ENCODE data around the gene KLRK1. TPM values are rescaled to one million over a fixed set of nuclear protein-coding genes. Genes with fewer than 3 reads are reported as not detected.
"Not testable (repeated sequence)": the region's sequence is repeated elsewhere in the genome, so short reads cannot be mapped to it uniquely, and the experiment has no call there.

The KLRK1 gene
- total RNA-seq, 1 experiment from 2014 or later: not detected

DNA sequence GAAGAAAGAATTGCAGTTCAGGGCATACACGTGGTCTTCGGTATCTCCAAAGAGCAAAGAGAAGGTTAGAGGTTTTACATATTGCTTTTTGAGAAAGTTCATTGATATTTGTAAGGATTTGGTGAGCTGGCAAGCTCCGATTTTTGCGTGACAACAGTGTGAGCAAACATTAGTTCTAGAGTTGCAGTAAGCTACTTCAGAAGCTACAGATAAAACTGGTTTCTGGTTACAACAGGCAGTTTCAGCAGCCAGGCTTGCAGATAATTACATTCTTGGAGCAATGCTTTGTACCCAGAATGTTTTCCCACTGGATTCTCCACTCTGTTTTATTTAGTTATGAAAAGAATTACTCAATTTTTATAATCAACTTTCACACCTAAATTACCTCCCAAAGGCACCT, 28.2 kb downstream of the KLRK1 start:
- Histone ChIP-seq H3K9me3 (replicated peaks) (no peaks in the 10 kb centered on the region), H3K36me3 (no peaks in the 10 kb centered on the region), H3K27ac (no peak overlapping the region), H3K4me3 (no peak overlapping the region), H3K4me1 (peaks cover 6% of the 10 kb centered on the region; the same call in 1 of the 2 replicates), H3K27me3 (no peaks in the 10 kb centered on the region)
- no peak for DNase-seq

- H3K27me3 ChIP-seq: no peaks in the 10 kb centered on the region
- H3K4me3 ChIP-seq: no peak overlapping the region
- no peaks in the 10 kb centered on the region for H3K9me3 ChIP-seq (replicated peaks)
- H3K36me3 ChIP-seq: no peaks in the 10 kb centered on the region
- H3K27ac ChIP-seq: no peak overlapping the region
- peaks cover 6% of the 10 kb centered on the region; the same call in 1 of the 2 replicates for H3K4me1 ChIP-seq
- no peak for DNase-seq
Observed at GRCh38 chr12:10361084-10361483, 28.8 kb downstream of the KLRK1 start.

DNA sequence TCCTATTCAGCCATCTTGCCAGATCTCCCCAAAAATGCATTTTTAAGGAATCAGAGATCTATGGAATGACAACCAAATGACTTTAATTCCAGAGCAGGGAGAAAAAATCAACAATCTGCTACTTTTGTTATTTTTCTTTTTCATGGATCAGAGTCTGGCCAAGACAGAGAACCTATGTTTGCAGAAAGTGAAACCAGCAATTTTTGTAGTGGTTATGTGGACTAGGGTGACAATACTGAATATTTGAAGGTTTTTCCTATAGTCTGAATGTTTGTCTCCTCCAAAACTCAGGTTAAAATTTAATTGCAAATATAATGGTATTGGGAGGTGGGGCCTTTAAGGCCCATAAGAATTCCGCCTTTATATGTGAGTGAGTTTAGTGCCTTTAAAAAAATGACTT, 30.9 kb downstream of the KLRK1 start:
- DNase-seq: no peak
- Histone ChIP-seq H3K27ac (no peak overlapping the region), H3K4me1 (peaks cover 3% of the 10 kb centered on the region; the same call in 1 of the 2 replicates), H3K27me3 (no peaks in the 10 kb centered on the region), H3K9me3 (replicated peaks) (no peaks in the 10 kb centered on the region), H3K4me3 (no peak overlapping the region), H3K36me3 (no peaks in the 10 kb centered on the region)

DNA sequence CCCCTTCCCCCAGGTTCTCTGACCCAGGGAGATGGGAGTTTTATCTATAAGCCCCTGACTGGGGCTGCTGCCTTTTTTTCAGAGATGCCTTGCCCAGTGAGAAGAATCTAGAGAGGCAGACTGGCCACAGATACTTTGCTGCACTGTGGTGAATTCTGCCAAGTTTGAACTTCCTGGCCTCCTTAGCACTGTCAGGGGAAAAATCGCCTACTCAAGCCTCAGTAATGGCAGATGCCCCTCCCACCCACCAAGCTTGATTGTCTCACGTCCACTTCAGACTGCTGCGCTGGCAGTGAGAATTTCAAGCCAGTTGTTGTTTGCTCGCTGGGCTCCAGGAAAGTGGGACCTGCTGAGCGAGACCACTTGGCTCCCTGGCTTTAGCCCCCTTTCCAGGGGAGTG, 31.7 kb downstream of the KLRK1 start:
- DNase-seq: no peak
- H3K27me3 ChIP-seq: no peaks in the 10 kb centered on the region
- no peaks in the 10 kb centered on the region for H3K36me3 ChIP-seq
- no peaks in the 10 kb centered on the region for H3K4me1 ChIP-seq
- H3K4me3 ChIP-seq: no peak overlapping the region
- H3K27ac ChIP-seq: no peak overlapping the region
- no peaks in the 10 kb centered on the region for H3K9me3 ChIP-seq (replicated peaks)

DNA sequence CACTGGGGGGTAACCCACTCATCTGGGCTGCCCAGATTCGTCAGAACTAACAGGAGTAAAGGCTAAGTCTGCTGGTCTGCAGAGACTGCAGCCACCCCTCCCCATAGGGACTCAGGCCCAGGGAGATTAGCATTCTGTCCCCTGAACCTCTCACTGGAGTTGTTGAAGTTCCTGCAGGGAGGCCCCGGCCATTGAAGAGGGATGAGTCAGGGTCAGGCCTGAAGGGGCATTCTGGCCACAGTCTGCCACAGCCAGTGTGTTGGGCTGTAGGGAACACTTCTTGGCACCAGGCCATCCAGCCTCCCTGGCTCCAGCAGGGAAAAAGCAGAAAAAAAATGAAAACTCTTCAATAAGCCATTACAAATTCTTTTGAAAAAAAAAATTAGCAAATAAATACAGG, 35.3 kb downstream of the KLRK1 start:
- DNase-seq: peak; percentile 28 to 34
- no peak overlapping the region for H3K27ac ChIP-seq
- H3K27me3 ChIP-seq: no peaks in the 10 kb centered on the region
- H3K4me3 ChIP-seq: no peak overlapping the region
- H3K4me1 ChIP-seq: no peaks in the 10 kb centered on the region
- H3K9me3 ChIP-seq (replicated peaks): no peaks in the 10 kb centered on the region
- H3K36me3 ChIP-seq: no peaks in the 10 kb centered on the region

DNA sequence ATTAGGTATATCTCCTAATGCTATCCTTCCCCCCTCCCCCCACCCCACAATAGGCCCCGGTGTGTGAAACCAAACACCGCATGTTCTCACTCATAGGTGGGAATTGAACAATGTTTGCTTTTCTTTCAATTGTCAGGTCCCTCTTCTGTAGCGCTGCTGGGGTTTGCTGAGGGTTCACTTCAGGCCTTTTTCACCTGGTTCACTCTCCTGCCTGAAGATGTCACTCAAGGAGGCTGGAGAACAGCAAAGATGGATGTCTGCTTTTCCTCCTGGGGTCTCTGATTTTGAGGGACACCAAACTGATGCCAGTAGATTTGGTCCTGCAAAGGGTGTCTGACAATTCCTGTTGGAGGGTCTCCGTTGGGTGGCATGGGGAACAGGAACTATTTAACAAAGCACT, 35.8 kb downstream of the KLRK1 start:
- no peaks in the 10 kb centered on the region for H3K27me3 ChIP-seq
- no peaks in the 10 kb centered on the region for H3K4me1 ChIP-seq
- H3K9me3 ChIP-seq (replicated peaks): no peaks in the 10 kb centered on the region

DNA sequence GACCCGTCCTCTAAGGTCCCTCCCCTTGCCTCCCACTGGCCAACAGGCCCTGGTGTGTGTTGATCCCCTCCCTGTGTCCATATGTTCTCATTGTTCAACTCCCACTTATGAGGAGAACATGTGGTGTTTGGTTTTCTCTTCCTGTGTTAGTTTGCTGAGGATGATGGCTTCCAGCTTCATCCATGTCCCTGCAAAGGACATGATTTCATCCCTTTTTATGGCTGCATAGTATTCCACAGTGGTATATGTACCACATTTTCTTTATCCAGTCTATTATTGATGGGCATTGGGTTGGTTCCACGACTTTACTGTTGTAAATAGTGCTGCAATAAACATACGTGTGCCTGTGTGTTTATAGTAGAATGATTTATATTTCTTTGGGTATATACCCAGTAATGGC, 38.4 kb downstream of the KLRK1 start:
- not testable (repeated sequence) for H3K27me3 ChIP-seq; H3K36me3 ChIP-seq; H3K9me3 ChIP-seq (replicated peaks); DNase-seq; H3K4me1 ChIP-seq; H3K4me3 ChIP-seq; H3K27ac ChIP-seq

More for the DNA sequence above, 35.8 kb downstream of the KLRK1 start:
- no peak for DNase-seq
- Histone ChIP-seq H3K27ac (no peak overlapping the region), H3K4me3 (no peak overlapping the region), H3K36me3 (no peaks in the 10 kb centered on the region)

DNA sequence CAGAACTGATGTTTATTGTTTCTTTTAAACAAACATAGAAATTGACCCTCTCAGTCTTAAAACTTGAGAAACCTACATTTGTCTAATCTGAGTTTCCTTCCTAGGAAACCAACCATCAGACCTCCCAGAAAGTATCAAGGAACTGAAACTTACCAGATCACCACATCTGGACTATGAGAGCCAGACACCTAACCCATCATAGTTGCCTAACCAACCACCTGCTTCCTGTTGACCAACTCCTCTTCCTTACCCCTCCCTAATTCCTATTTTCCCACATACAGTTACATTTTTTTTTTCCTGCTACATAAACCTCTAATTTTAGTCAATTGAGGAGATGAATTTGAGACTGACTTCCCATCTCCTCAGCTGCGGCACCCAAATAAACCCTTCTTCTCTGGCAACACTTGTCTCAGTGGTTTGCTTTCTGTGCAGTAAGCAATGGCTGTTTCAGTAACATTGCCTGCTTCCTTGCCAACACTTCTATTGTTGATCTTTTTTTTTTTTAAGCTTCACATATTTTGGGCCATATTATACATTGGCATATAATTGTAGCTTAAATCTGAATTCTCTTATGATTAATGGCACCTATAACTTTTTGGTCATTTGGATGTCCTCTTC, 47.8 kb downstream of the KLRK1 start:
- Histone ChIP-seq H3K27me3 (no peaks in the 10 kb centered on the region), H3K27ac (no peak overlapping the region), H3K36me3 (no peaks in the 10 kb centered on the region), H3K9me3 (replicated peaks) (no peaks in the 10 kb centered on the region), H3K4me1 (no peaks in the 10 kb centered on the region; the same call in 1 of the 2 replicates), H3K4me3 (no peak overlapping the region)
- DNase-seq: no peak

DNA sequence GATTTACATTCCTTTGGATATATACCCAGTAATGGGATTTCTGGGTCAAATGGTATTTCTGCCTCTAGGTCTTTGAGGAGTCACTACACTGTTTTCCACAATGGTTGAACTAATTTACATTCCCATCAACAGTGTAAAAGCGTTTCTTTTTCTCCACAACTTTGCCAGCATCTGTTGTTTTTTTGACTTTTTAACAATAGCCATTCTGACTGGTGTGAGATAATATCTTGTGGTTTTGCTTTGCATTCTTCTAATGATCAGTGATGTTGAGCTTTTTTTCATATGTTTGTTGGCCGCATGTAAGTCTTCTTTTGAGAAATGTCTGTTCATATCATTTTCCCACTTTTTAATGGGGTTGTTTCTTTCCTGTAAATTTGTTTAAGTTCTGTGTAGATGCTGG, 48.9 kb downstream of the KLRK1 start:
- DNase-seq; H3K9me3 ChIP-seq (replicated peaks); H3K27ac ChIP-seq; H3K27me3 ChIP-seq; H3K4me3 ChIP-seq; H3K36me3 ChIP-seq; H3K4me1 ChIP-seq: not testable (repeated sequence)

DNA sequence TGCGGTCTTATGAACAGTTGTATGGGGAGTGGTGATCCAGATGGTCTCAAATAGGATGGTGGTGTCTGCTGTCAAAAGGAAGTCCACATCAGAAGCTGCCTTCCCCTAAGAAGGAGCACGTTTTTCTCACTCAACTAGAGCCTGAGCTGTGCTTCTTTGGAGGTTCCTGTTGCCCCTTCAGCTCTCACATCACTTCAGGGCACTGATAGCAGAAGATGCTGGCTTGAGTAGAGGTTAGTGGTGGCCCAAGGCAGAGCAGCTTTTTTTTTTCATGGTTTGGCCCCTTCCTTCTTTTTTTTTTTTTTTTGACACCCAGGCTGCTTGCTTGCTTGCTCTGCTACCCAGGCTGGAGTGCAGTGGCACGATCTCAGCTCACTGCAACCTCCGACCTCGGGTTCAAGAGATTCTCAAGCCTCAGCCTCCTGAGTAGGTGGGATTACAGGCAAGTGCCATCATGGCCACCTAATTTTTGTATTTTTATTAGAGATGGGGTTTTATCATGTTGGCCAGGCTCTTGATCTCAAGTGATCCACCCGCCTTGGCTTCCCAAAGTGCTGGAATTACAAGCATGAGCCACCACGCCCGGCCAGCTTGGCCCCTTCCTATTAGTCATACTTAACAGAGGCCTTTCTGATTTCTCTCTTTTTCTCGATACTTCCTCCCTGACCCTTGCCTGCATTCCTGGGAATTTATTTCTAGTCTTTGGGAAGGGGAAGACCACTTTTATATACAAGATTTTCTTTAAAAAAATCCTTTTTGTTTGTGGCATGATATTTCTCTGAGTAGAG, 50.6 kb downstream of the KLRK1 start:
- Histone ChIP-seq H3K27ac (no peak overlapping the region), H3K4me1 (no peaks in the 10 kb centered on the region; the same call in 1 of the 2 replicates), H3K27me3 (no peaks in the 10 kb centered on the region), H3K36me3 (no peaks in the 10 kb centered on the region), H3K4me3 (no peak overlapping the region), H3K9me3 (replicated peaks) (no peaks in the 10 kb centered on the region)
- no peak for DNase-seq

DNA sequence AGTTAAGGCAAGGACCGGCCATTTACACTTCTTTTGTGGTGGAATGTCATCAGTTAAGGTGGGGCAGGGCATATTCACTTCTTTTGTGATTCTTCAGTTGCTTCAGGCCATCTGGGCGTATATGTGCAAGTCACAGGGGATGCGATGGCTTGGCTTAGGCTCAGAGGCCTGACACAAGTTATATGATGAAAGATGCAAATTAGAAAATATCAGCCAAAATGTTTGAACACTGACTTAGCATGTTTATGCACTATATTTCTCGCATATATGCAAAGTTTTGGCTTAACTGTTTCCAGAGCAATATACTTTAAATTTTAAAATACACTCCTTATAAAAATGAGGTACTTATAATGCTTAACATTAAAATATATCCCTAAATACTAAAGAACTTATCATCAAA, 51.4 kb downstream of the KLRK1 start:
- not testable (repeated sequence) for H3K27ac ChIP-seq; H3K4me3 ChIP-seq; H3K9me3 ChIP-seq (replicated peaks); H3K36me3 ChIP-seq; H3K27me3 ChIP-seq; DNase-seq; H3K4me1 ChIP-seq

DNA sequence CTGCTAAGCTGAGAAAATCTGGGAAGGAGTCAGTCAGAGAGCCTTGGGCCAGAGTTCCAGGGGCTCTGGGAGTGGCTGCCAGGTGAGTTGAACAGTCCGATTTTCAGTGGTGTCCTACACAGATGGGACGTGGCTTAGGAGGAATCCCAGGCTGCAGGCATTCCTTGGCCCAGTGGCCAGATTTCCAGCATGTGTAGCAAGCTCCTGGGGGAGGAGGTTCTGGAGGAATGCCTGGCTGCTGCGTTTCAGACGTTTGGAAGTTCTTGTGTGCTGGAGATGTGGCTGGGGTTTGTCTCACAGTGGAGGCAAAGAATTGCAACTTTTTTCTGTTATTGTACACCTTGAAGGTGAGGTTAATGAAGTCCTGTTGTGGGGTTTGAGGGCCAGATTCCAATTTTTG, 53.6 kb downstream of the KLRK1 start:
- not testable (repeated sequence) for DNase-seq; H3K4me3 ChIP-seq; H3K27me3 ChIP-seq; H3K9me3 ChIP-seq (replicated peaks); H3K36me3 ChIP-seq; H3K4me1 ChIP-seq; H3K27ac ChIP-seq

- H3K9me3 ChIP-seq (replicated peaks): no peaks in the 10 kb centered on the region
- H3K27me3 ChIP-seq: no peaks in the 10 kb centered on the region
- peak; percentile 11 to 56 for DNase-seq
- no peaks in the 10 kb centered on the region for H3K4me1 ChIP-seq
- H3K4me3 ChIP-seq: no peak overlapping the region
- no peak overlapping the region for H3K27ac ChIP-seq
- no peaks in the 10 kb centered on the region for H3K36me3 ChIP-seq
Observed at GRCh38 chr12:10331642-10332239, 58.1 kb downstream of the KLRK1 start.

DNA sequence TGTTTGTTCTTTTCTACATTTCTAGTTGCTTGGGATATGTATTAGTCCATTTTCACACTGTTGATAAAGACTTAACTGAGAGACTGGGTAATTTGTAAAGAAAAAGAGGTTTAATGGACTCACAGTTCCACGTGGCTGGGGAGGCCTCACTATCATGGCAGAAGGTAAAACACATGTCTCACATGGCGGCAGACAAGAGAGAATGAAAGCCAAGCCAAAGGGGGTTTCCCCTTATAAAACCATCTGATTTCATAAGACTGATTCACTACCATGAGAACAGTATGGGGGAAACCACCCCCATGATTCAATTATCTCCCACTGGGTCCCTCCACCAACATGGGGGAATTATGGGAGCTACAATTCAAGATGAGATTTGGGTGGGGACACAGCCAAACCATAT, 61.1 kb downstream of the KLRK1 start:
- not testable (repeated sequence) for H3K36me3 ChIP-seq; H3K27ac ChIP-seq; H3K27me3 ChIP-seq; H3K4me3 ChIP-seq; H3K4me1 ChIP-seq; DNase-seq; H3K9me3 ChIP-seq (replicated peaks)
